HG02678 (cell line): ENCODE data around the gene ANKS1B.

Source experiments
- ATAC-seq: cut with Tn5 transposase; IDR thresholded peaks from one replicate; pipeline ENCODE4 v1.9.1; 2021; ENCODE audit warnings: mild to moderate bottlenecking, moderate library complexity; ENCODE audit not compliant: unreplicated experiment

ANKS1B gene

GRCh38 chr12:99092100-99092851 is 892.5 kb downstream of the ANKS1B start:
- ATAC-seq: no peak

- no peak for ATAC-seq
Measured at GRCh38 chr12:99087278-99087677, 897.5 kb downstream of the ANKS1B start.

GRCh38 chr12:99079811-99080210 is 904.9 kb downstream of the ANKS1B start:
- ATAC-seq: no peak

GRCh38 chr12:99068993-99069747 is 915.6 kb downstream of the ANKS1B start:
- no peak for ATAC-seq

- no peak for ATAC-seq
Measured at GRCh38 chr12:99067171-99067785, 917.5 kb downstream of the ANKS1B start.

- ATAC-seq: no peak
Measured at GRCh38 chr12:99066726-99067125, 918.0 kb downstream of the ANKS1B start.

- no peak for ATAC-seq
Measured at GRCh38 chr12:99063182-99063581, 921.6 kb downstream of the ANKS1B start.

GRCh38 chr12:99059824-99060511 is 924.8 kb downstream of the ANKS1B start:
- no peak for ATAC-seq

GRCh38 chr12:99057670-99058069 is 927.1 kb downstream of the ANKS1B start:
- no peak for ATAC-seq

- no peak for ATAC-seq
Measured at GRCh38 chr12:99056186-99056585, 928.5 kb downstream of the ANKS1B start.

GRCh38 chr12:99055299-99055698 is 929.4 kb downstream of the ANKS1B start:
- no peak for ATAC-seq

- ATAC-seq: no peak
Measured at GRCh38 chr12:99054601-99055128, 930.1 kb downstream of the ANKS1B start.

- no peak for ATAC-seq
Measured at GRCh38 chr12:99053616-99054362, 930.9 kb downstream of the ANKS1B start.

- ATAC-seq: no peak
Measured at GRCh38 chr12:99049774-99050173, 935.0 kb downstream of the ANKS1B start.

GRCh38 chr12:99045158-99045557 is 939.6 kb downstream of the ANKS1B start:
- no peak for ATAC-seq

GRCh38 chr12:99043319-99043914 is 941.3 kb downstream of the ANKS1B start:
- peak; percentile 89 for ATAC-seq

GRCh38 chr12:99042226-99042625 is 942.5 kb downstream of the ANKS1B start:
- ATAC-seq: no peak

GRCh38 chr12:99039367-99040120 is 945.2 kb downstream of the ANKS1B start:
- no peak for ATAC-seq

GRCh38 chr12:99036566-99036965 is 948.2 kb downstream of the ANKS1B start:
- ATAC-seq: no peak
